Measurements from ENCODE around the gene STEAP4. TPM values are rescaled to one million over a fixed set of nuclear protein-coding genes. Genes with fewer than 3 reads are reported as not detected.

Gene STEAP4
- polyA plus RNA-seq, 1 of the 3 experiments (the other 2 are of a cell fraction): not detected

GRCh38 chr7:88312061-88312663 is 5.5 kb upstream of the STEAP4 start:
- Histone ChIP-seq H3K9me3 (no peaks in the 10 kb centered on the region), H4K20me1 (ENCODE audit: insufficient read depth) (no peaks in the 10 kb centered on the region), H3K36me3 (replicated peaks in 1 of 2; ENCODE audit: control insufficient read depth in 1 of 2, insufficient read depth in 2 of 2, low read length in 1 of 2) (no peaks in the 10 kb centered on the region), H2AFZ (ENCODE audit: low read depth) (no peak overlapping the region), H3K27ac (ENCODE audit: low read depth in 2 of 2, low read length in 1 of 2) (no peak overlapping the region), H3K4me2 (no peak overlapping the region), H3K9me2 (no peaks in the 10 kb centered on the region), H3K4me3 (ENCODE audit: low read depth in 2 of 2, low read length in 1 of 2) (no peak overlapping the region), H3K27me3 (ENCODE audit: insufficient read depth) (no peaks in the 10 kb centered on the region), H3F3A (replicated peaks; ENCODE audit: insufficient read depth) (no peaks in the 10 kb centered on the region), H3K4me1 (ENCODE audit: control insufficient read depth in 1 of 2, insufficient read depth in 2 of 2, low read depth in 1 of 2, low read length in 1 of 2) (no peaks in the 10 kb centered on the region; a peak in 1 of 4 replicates), H3K79me2 (ENCODE audit: insufficient read depth) (no peaks in the 10 kb centered on the region), H3K9ac (no peak overlapping the region)
- TF ChIP-seq, protein P1, sequence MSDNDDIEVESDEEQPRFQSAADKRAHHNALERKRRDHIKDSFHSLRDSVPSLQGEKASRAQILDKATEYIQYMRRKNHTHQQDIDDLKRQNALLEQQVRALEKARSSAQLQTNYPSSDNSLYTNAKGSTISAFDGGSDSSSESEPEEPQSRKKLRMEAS (IDR thresholded peaks at IDR 0.05; ENCODE audit: low read depth): no peak
- TF ChIP-seq TAF1 (IDR thresholded peaks at IDR 0.05; ENCODE audit: borderline replicate concordance, low read depth, low read length) (no peak), FOSL2 (IDR thresholded peaks at IDR 0.05; ENCODE audit: borderline replicate concordance, low read depth) (no peak), JUND (IDR thresholded peaks at IDR 0.05) (no peak), EP300 (IDR thresholded peaks at IDR 0.05; ENCODE audit: borderline replicate concordance in 1 of 2, low read depth in 1 of 2, low read length in 1 of 2) (no peak), CHD2 (IDR thresholded peaks at IDR 0.05; ENCODE audit: low read length, partially characterized antibody) (no peak), TEAD4 (IDR thresholded peaks at IDR 0.05; ENCODE audit: borderline replicate concordance, insufficient read depth) (no peak), MXI1 (IDR thresholded peaks at IDR 0.05; ENCODE audit: low read depth, low read length) (no peak), ELF1 (IDR thresholded peaks at IDR 0.05) (no peak), GABPA (IDR thresholded peaks at IDR 0.05; ENCODE audit: low read depth) (no peak), EZH2phosphoT487 (IDR thresholded peaks at IDR 0.05; ENCODE audit: borderline replicate concordance, low read depth) (no peak), FOXM1 (IDR thresholded peaks at IDR 0.05; ENCODE audit: low read depth) (no peak), FOXJ3 (CRISPR knock-in tag; IDR thresholded peaks at IDR 0.05) (no peak), USF1 (IDR thresholded peaks at IDR 0.05; ENCODE audit: borderline replicate concordance, low read depth) (no peak), NRF1 (IDR thresholded peaks at IDR 0.05; ENCODE audit: low read depth, low read length) (no peak)
- TF ChIP-seq, protein P2, sequence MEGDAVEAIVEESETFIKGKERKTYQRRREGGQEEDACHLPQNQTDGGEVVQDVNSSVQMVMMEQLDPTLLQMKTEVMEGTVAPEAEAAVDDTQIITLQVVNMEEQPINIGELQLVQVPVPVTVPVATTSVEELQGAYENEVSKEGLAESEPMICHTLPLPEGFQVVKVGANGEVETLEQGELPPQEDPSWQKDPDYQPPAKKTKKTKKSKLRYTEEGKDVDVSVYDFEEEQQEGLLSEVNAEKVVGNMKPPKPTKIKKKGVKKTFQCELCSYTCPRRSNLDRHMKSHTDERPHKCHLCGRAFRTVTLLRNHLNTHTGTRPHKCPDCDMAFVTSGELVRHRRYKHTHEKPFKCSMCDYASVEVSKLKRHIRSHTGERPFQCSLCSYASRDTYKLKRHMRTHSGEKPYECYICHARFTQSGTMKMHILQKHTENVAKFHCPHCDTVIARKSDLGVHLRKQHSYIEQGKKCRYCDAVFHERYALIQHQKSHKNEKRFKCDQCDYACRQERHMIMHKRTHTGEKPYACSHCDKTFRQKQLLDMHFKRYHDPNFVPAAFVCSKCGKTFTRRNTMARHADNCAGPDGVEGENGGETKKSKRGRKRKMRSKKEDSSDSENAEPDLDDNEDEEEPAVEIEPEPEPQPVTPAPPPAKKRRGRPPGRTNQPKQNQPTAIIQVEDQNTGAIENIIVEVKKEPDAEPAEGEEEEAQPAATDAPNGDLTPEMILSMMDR (IDR thresholded peaks at IDR 0.05): no peak
- TF ChIP-seq, protein P3, sequence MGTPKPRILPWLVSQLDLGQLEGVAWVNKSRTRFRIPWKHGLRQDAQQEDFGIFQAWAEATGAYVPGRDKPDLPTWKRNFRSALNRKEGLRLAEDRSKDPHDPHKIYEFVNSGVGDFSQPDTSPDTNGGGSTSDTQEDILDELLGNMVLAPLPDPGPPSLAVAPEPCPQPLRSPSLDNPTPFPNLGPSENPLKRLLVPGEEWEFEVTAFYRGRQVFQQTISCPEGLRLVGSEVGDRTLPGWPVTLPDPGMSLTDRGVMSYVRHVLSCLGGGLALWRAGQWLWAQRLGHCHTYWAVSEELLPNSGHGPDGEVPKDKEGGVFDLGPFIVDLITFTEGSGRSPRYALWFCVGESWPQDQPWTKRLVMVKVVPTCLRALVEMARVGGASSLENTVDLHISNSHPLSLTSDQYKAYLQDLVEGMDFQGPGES (IDR thresholded peaks at IDR 0.05; ENCODE audit: low read depth, low read length): no peak
- 44% methylated on average over 3 of the region's 3 CpGs for WGBS (ENCODE audit: low lambda C conversion rate)
- ChIA-PET CTCF (interaction anchor here (0.7 to 1.0 kb wide), 2 partner anchors 10 to 41 kb away, joined by 3 read pairs; no protein-coding TSS in a partner anchor), POLR2A (no interaction called here)
- DNase-seq: no peak
